Glutamatergic neuron (in vitro differentiated cells): ENCODE measurements around the gene OR11H6. TPM values are rescaled to one million over a fixed set of nuclear protein-coding genes. Genes with fewer than 3 reads are reported as not detected.

Experiments
- DNase-seq: peaks from one replicate; pipeline ENCODE4 v3.0.0; 2022
- H3K27ac Mint-ChIP-seq: one replicate; pipeline ENCODE4 v1.8.0; 2020; ENCODE audit warnings: mild to moderate bottlenecking, mixed read lengths, inconsistent platforms; ENCODE audit not compliant: unreplicated experiment
- H3K27me3 Mint-ChIP-seq: one replicate; pipeline ENCODE4 v1.8.0; 2020; ENCODE audit warnings: mild to moderate bottlenecking, moderate library complexity, mixed read lengths, inconsistent platforms; ENCODE audit not compliant: unreplicated experiment
- H3K36me3 Mint-ChIP-seq: one replicate; pipeline ENCODE4 v1.8.0; 2020; ENCODE audit warnings: mild to moderate bottlenecking, mixed read lengths, inconsistent platforms; ENCODE audit not compliant: unreplicated experiment
- H3K4me1 Mint-ChIP-seq: one replicate; pipeline ENCODE4 v1.8.0; 2020; ENCODE audit warnings: mild to moderate bottlenecking, low read depth, mixed read lengths, inconsistent platforms; ENCODE audit not compliant: unreplicated experiment
- H3K4me3 Mint-ChIP-seq: one replicate; pipeline ENCODE4 v1.8.0; 2020; ENCODE audit warnings: mild to moderate bottlenecking, mixed read lengths, inconsistent platforms; ENCODE audit not compliant: unreplicated experiment
- H3K9me3 Mint-ChIP-seq: one replicate; pipeline ENCODE4 v1.8.0; 2020; ENCODE audit warnings: mild to moderate bottlenecking, moderate library complexity, mixed read lengths, inconsistent platforms; ENCODE audit not compliant: unreplicated experiment
- total RNA-seq: library from RNA; stranded (reverse); fragmentation: NEBNext Ultra II Directional; extraction: Animal tissue kit (Norgen Biotek cat#: 25700); gene quantifications from one replicate; pipeline ENCODE4 v1.2.1, GENCODE V29; 2021; ENCODE audit not compliant: unreplicated experiment
- TF ChIP-seq, protein P1 (sequence below): fragments of 200-600 bp; sonication (generic); IDR thresholded peaks from one replicate; pipeline ENCODE4 v1.5.0; 2021; ENCODE audit not compliant: partially characterized antibody, unreplicated experiment

OR11H6 gene
- total RNA-seq, 1 donor from 2014 or later: not detected

DNA sequence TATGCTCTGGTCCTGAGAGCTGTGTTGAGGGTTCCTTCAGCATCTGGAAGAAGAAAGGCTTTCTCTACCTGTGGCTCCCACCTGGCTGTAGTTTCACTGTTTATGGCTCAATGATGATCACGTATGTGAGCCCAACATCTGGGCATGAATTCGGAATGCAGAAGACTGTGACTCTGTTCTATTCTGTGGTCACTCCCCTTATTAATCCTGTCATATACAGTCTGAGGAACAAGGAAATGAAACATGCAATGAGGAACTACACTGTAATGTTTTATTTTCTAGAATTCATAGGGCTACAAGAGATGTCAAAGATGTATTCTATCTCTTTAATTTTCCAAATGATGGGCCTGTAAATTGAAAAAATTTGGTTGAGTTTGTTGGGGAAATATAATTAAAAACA, 43.6 kb upstream of the OR11H6 start:
- TF ChIP-seq, protein P1, sequence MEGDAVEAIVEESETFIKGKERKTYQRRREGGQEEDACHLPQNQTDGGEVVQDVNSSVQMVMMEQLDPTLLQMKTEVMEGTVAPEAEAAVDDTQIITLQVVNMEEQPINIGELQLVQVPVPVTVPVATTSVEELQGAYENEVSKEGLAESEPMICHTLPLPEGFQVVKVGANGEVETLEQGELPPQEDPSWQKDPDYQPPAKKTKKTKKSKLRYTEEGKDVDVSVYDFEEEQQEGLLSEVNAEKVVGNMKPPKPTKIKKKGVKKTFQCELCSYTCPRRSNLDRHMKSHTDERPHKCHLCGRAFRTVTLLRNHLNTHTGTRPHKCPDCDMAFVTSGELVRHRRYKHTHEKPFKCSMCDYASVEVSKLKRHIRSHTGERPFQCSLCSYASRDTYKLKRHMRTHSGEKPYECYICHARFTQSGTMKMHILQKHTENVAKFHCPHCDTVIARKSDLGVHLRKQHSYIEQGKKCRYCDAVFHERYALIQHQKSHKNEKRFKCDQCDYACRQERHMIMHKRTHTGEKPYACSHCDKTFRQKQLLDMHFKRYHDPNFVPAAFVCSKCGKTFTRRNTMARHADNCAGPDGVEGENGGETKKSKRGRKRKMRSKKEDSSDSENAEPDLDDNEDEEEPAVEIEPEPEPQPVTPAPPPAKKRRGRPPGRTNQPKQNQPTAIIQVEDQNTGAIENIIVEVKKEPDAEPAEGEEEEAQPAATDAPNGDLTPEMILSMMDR: no peak
- Mint-ChIP-seq H3K4me3 (no peak overlapping the region), H3K27me3 (peaks cover 1% of the 10 kb centered on the region), H3K27ac (no peak overlapping the region), H3K9me3 (peaks cover 6% of the 10 kb centered on the region), H3K4me1 (no peaks in the 10 kb centered on the region), H3K36me3 (no peaks in the 10 kb centered on the region)
- DNase-seq: no peak

DNA sequence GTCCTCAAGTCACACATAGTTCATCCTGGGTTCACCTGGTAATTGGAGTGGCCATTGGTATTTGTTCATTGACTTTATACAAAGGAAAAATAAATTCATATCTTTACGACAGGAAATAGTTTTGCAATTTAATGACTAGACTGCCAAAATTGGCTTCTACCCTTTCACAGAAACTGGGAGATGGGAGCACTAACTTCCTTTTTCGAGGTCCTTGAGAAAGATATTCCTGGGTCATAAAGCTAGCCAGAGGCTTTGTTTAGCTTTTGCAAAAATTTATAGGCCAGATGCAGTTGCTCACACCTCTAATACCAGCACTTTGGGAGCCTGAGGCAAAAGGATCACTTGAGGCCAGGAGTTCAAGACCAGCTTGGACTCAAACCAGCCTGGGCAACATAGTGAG, 43.0 kb upstream of the OR11H6 start:
- TF ChIP-seq, protein P1: no peak
- Mint-ChIP-seq H3K36me3 (no peaks in the 10 kb centered on the region), H3K4me3 (no peak overlapping the region), H3K9me3 (peaks cover 5% of the 10 kb centered on the region), H3K27ac (no peak overlapping the region), H3K4me1 (no peaks in the 10 kb centered on the region), H3K27me3 (peaks cover 1% of the 10 kb centered on the region)
- no peak for DNase-seq

DNA sequence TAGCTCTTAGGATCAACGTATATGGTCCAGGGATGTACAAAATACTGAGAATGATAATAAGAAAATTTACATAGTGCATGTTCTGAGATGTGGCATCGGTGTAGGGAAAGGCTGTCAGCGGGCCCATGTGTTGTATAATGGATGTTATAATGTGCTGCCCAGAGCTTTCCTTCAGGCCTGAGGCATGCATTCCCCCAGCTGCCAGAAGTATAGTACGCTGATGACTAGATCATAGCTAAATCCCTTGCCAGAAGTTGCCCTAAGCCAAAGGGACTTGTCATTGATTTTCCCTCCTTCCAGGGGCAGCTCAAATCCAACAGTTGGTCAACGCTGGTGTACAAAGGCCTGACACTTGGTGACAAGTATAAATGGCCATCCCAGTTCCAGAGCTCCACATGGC, 39.3 kb upstream of the OR11H6 start:
- peaks cover 2% of the 10 kb centered on the region for H3K27me3 Mint-ChIP-seq
- H3K36me3 Mint-ChIP-seq: no peaks in the 10 kb centered on the region
- H3K27ac Mint-ChIP-seq: no peak overlapping the region
- DNase-seq: no peak
- no peaks in the 10 kb centered on the region for H3K4me1 Mint-ChIP-seq
- H3K4me3 Mint-ChIP-seq: no peak overlapping the region
- TF ChIP-seq, protein P1: no peak
- peaks cover 8% of the 10 kb centered on the region for H3K9me3 Mint-ChIP-seq

DNA sequence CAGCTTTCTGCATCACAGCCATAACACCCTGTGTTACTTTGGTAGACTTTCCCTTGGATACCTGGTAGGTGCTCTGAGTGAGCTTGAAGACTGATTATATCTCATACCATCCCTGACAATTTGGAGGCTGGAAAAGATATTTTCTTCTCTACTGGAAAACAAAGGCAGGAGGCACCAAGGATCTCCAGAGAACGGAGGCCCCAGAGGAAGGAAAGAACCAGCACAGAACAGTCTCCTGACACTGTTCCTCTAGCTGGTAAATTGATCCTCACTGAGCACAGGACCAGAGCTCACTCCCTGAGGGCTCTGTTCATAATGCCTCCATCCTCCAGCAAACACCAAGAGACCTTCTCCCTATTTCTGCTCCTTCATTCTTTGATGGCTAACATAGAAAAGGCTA, 32.9 kb upstream of the OR11H6 start, which contains the start of gene OR11G2:
Gene OR11G2, plus strand, starts transcription at position 301 of the 400 bp plus-strand sequence. CDS start 6,542 bp downstream, outside the sequence.
- no peak for DNase-seq
- peaks cover 13% of the 10 kb centered on the region for H3K9me3 Mint-ChIP-seq
- H3K27ac Mint-ChIP-seq: no peak within 1 kb of the TSS
- H3K36me3 Mint-ChIP-seq: no peaks in the 10 kb centered on the region
- peaks cover 2% of the 10 kb centered on the region for H3K27me3 Mint-ChIP-seq
- TF ChIP-seq, protein P1: no peak
- H3K4me3 Mint-ChIP-seq: no peak within 1 kb of the TSS
- H3K4me1 Mint-ChIP-seq: no peaks in the 10 kb centered on the region

DNA sequence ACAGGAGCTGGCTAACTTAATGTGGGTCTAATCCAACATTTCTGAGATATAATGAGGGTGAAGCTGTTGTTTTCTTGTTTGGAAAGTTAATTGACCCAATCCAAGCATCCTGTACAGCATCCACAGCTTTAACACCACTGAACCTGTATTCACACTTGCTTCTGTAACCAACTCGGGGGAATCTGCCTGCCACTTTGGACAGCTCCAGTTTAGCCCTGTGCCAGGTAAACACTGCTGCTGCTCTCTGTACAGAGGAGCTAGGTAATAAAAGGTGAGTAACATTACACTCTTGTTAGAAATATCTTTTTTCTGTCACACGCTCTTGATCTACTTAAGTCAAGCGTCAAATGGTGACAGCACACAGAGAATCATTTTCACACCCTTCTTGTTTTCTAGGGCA, 32.1 kb upstream of the OR11H6 start:
- H3K27ac Mint-ChIP-seq: no peak overlapping the region
- no peak for DNase-seq
- H3K4me1 Mint-ChIP-seq: no peaks in the 10 kb centered on the region
- no peaks in the 10 kb centered on the region for H3K36me3 Mint-ChIP-seq
- H3K9me3 Mint-ChIP-seq: peaks cover 14% of the 10 kb centered on the region
- H3K27me3 Mint-ChIP-seq: peaks cover 2% of the 10 kb centered on the region
- TF ChIP-seq, protein P1: no peak
- H3K4me3 Mint-ChIP-seq: no peak overlapping the region
